ENCODE results near the gene TSPAN10.

GRCh38 chr17:81666342-81667191, 29.6 kb downstream of the TSPAN10 start, which contains the start of the genes CCDC137 and OXLD1:
- TF ChIP-seq CTCF (IDR thresholded peaks at IDR 0.05; ENCODE audit: insufficient read depth, low read depth, low read length), result no peak
- TF ChIP-seq EZH2 (IDR thresholded peaks at IDR 0.05; ENCODE audit: insufficient read depth, low read length), result no peak

All from astrocyte (in vitro differentiated cells and primary cell).